GM21526 (cell line): Measurements from ENCODE around the gene CBL.

Experiments
- ATAC-seq: cut with Tn5 transposase; IDR thresholded peaks from one replicate; pipeline ENCODE4 v1.9.1; 2021; ENCODE audit warnings: moderate library complexity; ENCODE audit not compliant: unreplicated experiment, low FRiP score

CBL gene

DNA sequence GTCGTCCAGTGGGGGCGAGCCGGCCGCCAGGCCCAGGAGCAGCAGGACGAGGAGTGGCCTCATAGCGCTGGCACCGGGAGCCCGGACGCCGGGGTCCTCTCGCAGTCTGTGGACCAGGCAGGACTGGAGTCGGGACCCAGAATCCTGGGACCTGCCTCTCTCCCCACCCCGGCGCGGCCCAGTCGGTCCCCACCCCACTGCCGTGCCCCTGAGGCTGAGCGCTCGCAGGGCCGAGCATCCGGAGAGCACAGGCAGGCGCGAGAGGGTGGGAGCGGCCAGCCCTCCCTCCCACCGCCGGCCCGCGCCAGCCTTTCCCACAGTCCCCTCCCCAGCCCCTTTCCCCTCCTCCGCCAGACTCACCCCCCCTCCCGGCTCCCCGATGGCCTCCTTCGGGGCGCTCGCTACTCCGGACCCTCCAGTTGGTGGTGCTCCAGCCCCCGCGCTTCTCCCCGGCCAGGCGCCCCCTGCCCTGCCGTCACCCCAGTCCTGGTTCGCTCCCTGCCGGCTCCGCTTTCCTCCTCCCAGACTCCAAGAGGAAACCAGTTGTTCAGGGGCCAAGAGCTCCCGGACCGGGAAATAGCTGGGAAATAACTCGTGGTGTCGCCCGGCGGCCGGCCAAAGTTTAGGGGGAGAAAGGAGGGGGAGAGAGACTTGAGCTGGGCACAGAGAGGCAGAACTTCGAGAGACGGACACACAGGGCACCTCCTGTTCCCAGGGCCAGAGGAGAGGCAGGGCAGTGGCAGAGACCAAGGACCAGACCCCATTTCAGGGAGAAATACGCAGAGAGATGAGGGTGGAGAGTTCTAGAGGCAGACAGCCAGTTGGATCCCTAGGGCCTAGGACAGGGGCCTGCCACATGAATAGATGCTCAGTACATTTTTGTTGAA is 134.4 kb downstream of the CBL start, which contains the start of gene C1QTNF5:
C1QTNF5 (minus strand) TSS at position 549 of the 887 bp plus-strand sequence; CDS start at position 63, 486 bp downstream.
- ATAC-seq = no peak

DNA sequence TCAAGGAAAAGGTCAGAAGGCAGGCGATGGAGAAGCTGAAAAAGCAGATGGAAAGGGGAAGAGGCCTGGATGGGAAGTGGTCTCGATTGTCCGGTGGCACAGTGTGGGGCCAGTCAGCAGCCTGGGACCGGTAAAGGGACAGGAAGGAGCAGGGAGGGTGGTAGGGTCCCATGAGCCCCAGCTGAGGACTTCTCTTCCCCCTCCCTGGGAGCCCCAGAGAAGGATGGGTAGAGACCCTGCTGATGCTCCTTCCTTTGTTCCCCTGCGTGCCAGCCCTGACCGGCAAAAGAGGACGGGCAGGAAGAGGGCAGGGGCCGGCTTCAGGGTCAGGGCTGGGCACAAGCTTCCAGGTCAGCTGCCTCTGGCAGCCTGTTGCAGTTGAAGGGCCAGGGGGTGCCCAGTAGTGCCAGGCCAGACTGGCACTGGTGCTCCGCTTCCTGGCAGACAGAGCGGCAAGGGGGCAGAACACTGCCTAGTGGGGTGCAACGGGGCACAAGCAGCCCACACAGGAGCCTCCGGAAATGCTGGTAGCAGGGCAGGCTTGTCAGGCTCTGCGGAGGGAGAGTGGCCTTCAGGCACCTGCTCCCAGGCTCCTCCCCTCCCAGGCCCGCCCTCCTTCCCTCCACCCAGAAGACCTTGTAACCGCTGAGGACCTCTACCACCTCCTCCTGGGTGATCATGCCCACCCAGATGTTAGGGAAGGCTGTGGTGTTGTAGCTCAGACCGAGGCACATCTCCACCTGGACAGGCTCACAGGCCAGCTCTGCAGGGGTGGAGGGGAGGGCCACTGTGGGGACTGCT is 135.3 kb downstream of the CBL start:
- no peak for ATAC-seq

DNA sequence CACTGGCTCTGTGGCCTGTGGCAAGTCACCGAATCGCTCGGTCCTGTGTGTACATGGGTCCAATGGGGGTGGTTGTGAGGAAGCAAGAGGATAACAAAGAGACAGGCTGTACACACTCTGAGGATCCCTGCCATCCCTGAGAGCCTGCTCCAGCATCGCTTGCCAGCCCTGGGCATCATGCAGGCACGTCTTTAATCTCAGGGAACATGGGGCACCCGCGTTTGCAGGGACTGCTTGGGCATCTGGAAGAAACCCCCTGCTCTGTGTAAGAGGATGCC is 135.8 kb downstream of the CBL start:
- no peak for ATAC-seq

DNA sequence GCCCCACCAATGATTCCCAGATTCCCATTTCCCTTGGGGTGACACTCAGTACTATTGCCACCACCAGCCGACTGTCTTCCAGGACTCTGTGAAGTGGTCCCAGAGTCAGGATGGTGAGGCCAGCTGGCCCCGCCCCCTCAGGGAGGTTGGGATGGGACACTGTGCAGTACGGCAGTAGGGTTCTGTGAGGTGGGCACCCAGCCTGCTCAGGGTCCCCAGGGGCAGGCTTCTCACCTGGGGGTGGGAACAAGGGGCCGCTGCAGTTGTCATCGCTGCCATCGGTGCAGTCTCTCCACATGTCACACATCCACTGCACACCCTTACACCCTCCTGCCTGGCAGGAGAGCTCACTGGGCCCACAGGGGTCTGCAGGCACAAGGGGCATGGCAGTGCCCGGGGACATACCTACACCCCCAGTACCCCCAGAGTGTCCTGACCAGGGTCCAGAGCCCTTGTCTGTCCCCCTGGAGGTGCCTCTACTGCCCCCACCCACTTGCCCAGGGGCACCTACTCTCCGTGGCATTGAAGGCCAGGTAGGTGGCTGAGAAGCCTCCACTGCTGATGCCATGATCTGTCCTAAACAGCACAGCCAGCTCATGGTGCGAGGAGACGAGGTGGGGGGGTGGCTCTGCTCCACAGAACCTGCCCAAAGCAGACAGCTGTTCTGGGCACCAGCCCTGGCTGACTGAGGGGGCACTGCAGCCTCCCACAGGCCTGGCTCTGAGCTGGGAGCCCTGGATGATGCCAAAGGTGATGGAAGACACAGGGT is 136.4 kb downstream of the CBL start:
- no peak for ATAC-seq

DNA sequence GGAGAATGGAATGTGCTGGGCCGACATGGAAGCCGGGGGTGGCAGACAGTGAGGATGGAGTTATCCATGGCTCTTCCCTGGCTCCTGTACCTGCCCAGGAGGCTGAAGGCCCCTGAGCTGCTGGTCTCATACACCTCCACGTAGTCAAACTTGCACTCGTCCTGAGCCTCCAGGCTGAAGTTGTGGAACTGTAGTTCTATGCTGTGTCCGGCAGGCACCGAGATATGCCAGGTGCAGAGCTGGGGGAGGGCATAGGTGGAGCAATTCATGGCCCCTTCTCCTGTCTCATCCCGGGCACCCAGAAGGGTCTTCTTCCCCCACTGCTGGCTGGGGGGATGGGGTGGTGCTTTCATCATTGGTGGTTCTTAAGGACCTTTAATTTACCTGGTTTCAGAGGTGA is 137.6 kb downstream of the CBL start:
- no peak for ATAC-seq

DNA sequence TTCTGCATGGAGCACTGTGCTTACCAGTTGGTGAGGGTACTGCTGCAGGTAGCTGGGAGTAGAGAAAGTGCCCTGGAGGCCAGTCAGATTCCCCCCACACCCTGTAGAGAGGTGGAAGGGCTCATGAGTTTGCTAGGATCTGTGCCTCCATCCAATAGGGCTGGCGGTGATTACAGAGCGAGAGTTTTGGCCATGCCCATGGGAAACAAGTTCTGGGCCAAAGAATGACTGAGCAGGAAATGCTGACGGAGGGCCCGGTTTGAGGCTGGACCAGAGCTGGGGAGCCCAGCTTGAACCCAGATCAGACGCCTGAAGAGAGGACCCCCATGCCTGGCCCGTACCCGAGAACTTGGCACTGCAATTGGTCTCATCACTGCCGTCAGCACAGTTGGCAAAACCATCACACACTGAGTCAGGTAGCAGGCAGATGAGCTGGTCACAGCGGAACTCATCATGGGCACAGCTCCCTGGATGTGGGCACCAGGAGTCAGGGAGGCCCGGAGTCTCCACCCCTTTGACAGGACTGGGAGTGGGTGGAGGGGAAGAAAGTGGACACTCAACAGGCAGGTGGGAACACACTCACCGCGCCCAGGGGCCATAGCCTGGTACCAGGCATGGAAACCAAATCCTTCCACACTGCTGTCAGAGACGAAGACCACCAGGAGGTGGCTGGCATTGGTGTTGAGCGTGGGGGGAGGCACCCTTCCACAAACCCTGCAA is 138.3 kb downstream of the CBL start:
- no peak for ATAC-seq

DNA sequence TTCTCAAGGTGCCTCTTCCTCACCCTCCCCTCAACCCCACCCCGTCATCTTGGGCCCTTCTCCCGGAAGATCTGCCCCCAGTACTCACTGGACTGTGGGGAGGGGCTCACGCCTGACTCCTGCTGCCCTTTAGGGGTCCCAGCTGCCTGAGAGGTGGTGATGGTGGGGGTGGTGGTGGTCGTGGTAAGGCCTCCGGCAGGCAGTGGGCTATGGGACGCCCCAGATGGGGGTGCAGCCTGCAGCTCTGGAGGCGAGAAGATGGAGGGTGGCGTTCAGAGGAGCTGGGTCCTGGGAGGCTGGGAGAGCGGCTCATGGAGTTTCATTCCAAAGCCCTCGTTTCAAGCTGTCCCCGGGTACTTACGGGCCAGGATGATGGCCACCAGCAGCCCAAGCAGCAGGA is 139.5 kb downstream of the CBL start:
- no peak for ATAC-seq

DNA sequence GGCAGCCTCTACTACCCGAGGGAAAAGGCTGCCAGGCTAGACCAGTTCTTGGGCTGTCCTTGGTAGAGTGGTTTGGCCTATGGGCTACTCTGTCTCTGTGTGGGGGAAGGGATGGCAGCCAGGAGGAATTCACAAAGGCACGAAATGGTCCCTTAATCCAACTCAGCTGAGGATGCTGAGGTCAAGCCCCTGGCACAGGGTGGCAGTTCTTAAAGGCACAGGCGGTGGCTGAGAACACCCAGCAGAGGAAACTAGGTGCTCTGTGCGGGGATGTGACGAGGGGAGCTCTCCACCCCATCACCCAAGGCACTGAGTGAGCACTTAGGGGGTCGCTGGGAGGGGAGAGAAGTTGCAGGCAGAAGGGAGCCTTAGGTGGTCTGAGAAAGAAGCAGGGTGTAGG is 140.5 kb downstream of the CBL start, which contains the start of gene MFRP:
MFRP (minus strand) TSS at position 101 of the 400 bp plus-strand sequence. CDS start 192 bp downstream, outside the sequence.
- ATAC-seq = no peak

DNA sequence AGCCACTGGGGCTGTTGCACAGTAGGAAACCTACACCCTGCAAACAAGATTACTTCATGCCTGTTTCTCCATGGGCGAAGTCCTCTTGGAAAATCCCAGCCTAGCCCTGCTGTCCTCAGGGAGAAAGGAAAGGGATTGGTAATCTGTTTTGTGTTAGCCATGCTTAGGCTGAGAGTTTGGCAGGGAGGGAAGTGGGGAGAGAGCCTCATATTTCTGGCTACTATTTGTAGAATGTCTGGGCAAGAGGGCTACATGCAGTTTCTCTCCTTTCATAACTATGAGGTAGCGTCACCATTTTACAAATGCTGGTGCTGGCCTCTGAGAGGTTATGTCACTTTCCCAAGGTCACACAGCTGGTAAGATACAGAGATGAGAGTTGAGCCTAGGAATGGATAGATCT is 141.1 kb downstream of the CBL start:
- ATAC-seq = no peak

DNA sequence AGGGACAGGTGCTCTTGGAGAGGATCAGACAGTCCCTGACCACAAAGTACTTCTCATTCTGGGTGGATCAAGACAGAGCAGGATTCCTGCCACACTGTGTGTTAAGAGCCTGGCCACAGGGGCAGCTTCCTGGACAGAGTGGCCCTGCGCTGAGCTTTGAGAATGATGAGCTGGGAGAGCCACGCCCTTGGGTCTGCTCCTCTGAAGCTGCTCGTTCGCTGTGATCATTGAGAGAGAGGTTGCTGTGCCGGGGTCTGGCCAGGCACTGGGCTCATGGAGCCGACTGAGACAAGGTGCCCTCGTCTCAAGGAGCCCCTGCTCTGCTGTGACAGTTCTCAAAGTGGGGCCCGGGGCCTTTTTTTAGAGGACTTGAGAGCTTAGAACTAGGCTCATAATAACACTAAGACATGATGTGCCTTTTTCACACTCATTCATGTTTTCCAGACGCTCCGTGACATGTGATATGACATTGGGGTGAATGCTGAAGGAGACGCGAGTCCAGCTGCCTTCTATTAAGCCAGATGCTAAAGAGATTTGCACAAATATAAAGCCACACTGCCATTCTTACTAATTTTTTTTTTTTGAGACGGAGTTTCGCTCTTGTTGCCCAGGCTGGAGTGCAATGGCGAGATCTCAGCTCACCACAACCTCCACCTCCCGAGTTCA is 141.9 kb downstream of the CBL start:
- ATAC-seq = no peak

DNA sequence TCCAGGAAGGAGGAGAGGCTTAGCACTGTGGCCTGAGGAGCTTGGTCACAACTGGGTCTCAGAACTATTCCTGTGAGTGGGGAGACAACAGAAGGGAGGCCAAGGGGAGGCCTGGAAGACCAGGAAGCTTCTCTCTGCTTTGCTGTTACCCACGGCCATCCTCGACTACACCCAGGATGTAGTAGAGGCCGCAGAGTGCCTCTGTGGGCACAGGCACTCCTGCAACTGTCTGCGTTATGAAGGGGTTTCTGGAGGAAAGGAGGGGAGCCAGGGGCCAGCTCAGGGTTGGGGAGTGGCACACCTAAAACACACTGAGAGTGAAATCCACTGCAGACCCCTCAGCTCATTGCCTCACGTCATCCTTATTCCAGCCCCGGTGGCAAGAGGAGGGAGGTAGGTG is 144.2 kb downstream of the CBL start:
- ATAC-seq = no peak

DNA sequence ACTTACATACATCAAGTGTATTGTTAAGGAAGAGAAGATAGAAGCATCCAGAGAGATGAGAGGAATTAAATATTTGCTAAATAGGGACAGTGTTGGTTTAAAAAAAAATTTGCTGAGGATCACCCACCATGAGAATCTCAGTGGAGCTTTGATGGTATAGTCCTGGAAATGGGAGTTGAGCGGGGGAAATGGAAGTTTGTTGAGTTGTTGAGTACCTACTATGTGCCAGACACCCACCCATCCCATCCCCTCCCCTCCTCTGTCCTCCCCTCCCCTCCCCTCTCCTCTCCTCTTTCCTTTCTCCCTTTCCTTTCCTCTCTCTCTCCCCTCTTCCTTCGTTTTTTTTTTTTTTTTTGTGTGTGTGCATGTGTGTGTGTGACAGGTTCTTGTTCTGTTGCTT is 145.1 kb downstream of the CBL start:
- ATAC-seq = no peak

DNA sequence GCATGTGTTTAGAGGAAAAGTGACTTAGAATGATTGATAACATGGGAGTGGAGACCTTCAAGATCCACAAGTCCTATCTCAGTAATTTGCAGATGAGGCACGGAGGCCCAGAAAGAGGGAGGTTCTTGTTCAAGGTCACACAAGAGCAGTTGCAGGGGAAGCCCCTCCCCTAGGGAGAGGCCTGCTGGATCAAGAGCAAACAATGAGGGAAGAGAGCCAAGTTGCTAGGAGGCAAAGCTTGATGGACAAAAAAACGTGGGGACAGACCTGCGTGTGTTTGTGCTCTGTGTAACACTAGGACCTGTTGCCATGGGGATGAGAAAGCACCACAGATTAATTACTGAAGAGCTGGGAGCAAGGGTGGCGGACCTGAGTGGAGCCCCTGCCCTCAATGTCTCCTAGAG is 146.7 kb downstream of the CBL start:
- ATAC-seq = no peak

DNA sequence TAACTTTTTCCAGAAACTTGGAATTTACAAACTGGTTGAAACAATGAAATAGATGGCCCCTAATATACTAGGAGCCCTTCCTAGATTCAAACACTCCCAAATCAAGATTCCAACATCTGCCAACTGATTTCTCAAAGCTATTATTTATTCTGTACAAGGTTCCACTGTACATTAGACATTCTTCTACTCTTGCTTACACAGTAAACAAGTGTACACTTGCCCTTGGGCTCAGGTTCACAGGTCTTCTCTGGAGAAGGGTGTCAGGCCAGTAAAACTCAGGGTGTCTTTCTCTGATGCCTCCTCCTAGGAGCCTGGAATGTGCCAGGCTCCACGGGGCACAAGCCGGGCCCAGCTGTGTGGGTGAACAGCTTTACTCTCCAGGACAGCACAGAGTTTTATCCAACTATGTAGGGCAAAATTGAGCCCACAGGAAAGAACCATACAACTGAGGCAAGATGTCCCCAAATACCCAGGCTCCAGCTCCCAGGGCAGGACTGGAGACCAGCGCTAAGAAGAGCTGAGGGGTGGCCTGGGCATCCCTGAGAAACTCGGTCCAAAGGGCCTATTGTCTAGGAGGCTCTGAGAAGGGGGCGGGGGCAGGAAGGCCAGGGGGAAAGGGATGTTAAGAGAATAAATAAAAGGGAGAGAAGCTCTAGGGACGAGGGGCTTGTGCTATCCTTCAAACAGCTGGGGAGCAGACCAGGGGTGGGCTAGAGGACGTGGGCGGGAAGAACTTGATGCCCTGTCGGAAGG is 149.1 kb downstream of the CBL start:
- ATAC-seq = no peak

DNA sequence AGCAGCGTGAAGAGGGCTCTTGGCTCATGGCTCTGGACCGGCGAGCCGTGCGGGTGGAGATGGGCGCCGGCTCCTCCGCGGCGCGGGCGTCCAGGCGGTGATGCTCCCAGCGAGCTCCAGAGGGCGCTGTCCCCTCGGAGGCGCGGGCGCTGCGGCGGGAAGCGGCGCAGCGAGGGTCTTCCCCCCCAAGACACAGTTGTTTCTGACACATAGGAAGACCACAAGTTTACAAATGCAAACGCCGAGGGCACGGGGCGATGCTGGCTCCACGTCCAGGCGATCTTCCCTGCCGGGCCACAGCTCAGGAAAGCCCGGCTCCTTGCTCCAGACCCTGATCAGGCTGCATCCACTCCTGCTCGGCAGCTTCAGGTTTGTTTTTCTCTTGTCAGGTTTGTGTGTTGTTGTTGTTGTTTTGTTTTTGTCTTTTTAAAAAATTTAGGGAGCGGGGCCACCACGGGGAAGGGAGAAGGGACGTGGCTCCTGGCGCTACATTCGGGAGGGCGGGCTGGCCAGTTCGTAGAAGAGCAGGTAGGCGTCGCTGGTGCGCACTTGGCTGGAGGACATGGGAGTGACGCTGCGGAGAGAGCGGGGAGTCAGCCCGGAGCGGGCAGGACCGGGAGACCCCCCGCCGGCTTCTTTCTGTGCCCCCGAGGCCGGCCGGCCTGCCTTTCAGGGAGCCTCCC is 150.4 kb downstream of the CBL start:
- no peak for ATAC-seq

DNA sequence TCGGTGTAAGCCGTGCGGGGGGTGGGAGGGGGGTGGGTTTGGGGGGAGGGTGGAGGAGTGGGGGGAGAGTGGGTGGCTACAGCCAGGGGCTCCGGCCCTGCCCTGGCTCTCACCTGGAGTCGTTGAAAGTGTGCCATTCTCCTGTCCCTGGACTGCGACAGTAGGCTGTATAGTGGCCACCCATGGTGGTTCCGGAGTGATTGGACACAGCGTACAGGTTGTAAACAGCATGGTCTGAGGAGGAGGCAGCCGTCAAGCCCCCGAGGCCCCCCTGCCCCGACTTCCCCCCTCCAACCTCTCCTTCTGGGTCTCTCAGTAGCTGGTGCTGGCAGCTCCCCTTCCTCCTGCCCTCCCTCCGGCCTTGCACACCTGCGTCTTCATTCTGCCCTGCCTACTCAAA is 150.9 kb downstream of the CBL start:
- no peak for ATAC-seq
